HepG2 (cell line): Measurements from ENCODE around the gene RAB28.

ENCODE experiments used
- BHLHE40 ChIP-seq: IDR thresholded peaks from 2 replicates; pipeline ENCODE4 v1.6.1; 2011; ENCODE audit warnings: low read length, improper control_type of control experiment
- CREB1 ChIP-seq, 2 experiments: fragments of 450-650 bp in 1 of 2; IDR thresholded peaks; 2 replicates each; pipeline ENCODE4 v1.6.1; 2016 to 2017; ENCODE audit warnings: control low read depth in 1 of 2, mild to moderate bottlenecking in 1 of 2, missing compliant biosample characterization in 1 of 2, missing genetic modification characterization in 1 of 2
- ELF1 ChIP-seq: sonication (generic); formaldehyde crosslinking; IDR thresholded peaks from 2 replicates; pipeline ENCODE4 v1.4.0; 2020; ENCODE audit warnings: missing genetic modification reagents
- HOXA5 ChIP-seq: sonication (generic); formaldehyde crosslinking; IDR thresholded peaks from 2 replicates; pipeline ENCODE4 v1.4.0; 2020; ENCODE audit warnings: missing genetic modification reagents
- NFIC ChIP-seq: IDR thresholded peaks from 2 replicates; pipeline ENCODE4 v1.6.1; 2012; ENCODE audit warnings: mild to moderate bottlenecking, low read length, inconsistent platforms
- POLR2A ChIP-seq, 2 experiments: IDR thresholded peaks; 2 replicates each; pipeline ENCODE4 v1.6.1; 2011; ENCODE audit warnings: low read depth in 2 of 2, low read length in 2 of 2, mild to moderate bottlenecking in 1 of 2, moderate library complexity in 1 of 2; ENCODE audit not compliant: insufficient read depth in 1 of 2
- SP1 ChIP-seq, 2 experiments: fragments of 450-650 bp in 1 of 2; sonication (generic) in 1 of 2; formaldehyde crosslinking in 1 of 2; IDR thresholded peaks; 2 replicates each; pipeline versions ENCODE4 v1.4.0 to v1.6.1; 2016 to 2020; ENCODE audit warnings: missing genetic modification reagents in 1 of 2
- ZNF138 ChIP-seq: sonication (generic); formaldehyde crosslinking; IDR thresholded peaks from 2 replicates; pipeline ENCODE4 v1.5.0; 2020; ENCODE audit warnings: mild to moderate bottlenecking, low read depth, missing genetic modification reagents
- TF ChIP-seq, protein P1 (sequence below): sonication (generic); formaldehyde crosslinking; IDR thresholded peaks from 2 replicates; pipeline ENCODE4 v1.5.0; 2020; ENCODE audit warnings: mild to moderate bottlenecking, missing genetic modification reagents, moderate library complexity

DNA sequence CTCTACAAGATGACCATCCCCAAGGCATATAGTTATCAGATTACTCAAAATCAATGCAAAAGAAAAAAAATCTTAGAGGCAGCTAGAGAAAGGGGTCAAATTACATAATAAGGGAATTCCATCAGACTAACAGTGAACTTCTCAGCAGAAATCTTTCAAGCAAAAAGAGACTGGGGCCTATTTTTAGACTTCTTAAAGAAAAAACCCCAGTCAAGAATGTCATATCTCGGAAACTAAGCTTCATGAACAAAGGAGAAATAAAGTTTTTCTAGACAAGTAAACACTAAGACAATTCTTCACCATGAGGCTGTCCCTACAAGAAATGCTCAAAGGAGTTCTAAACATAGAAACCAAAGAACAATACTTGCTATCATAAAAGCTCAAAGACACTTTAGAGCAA, 51.7 kb downstream of the RAB28 start:
- TF ChIP-seq SP1 (IDR thresholded peaks at IDR 0.05) = no peak
- TF ChIP-seq SP1 (CRISPR knock-in tag; IDR thresholded peaks at IDR 0.05) = no peak
- TF ChIP-seq BHLHE40 = no peak
- TF ChIP-seq POLR2A (IDR thresholded peaks at IDR 0.05; ENCODE audit: insufficient read depth in 1 of 2, low read depth in 2 of 2, low read length in 2 of 2) = no peak
- no peak for TF ChIP-seq ZNF138 (CRISPR knock-in tag)
- TF ChIP-seq, protein P1, sequence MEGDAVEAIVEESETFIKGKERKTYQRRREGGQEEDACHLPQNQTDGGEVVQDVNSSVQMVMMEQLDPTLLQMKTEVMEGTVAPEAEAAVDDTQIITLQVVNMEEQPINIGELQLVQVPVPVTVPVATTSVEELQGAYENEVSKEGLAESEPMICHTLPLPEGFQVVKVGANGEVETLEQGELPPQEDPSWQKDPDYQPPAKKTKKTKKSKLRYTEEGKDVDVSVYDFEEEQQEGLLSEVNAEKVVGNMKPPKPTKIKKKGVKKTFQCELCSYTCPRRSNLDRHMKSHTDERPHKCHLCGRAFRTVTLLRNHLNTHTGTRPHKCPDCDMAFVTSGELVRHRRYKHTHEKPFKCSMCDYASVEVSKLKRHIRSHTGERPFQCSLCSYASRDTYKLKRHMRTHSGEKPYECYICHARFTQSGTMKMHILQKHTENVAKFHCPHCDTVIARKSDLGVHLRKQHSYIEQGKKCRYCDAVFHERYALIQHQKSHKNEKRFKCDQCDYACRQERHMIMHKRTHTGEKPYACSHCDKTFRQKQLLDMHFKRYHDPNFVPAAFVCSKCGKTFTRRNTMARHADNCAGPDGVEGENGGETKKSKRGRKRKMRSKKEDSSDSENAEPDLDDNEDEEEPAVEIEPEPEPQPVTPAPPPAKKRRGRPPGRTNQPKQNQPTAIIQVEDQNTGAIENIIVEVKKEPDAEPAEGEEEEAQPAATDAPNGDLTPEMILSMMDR (CRISPR knock-in tag) = no peak
- no peak for TF ChIP-seq ELF1 (CRISPR knock-in tag)
- TF ChIP-seq HOXA5 (CRISPR knock-in tag) = no peak
- no peak for TF ChIP-seq CREB1 (IDR thresholded peaks at IDR 0.05)
- no peak for TF ChIP-seq CREB1 (CRISPR knock-in tag; IDR thresholded peaks at IDR 0.05)
- TF ChIP-seq NFIC = no peak
